H1 (cell line): ENCODE results near the gene HPX.

Experiments used
- EZH2 ChIP-seq: fragments of 200-600 bp; sonication (generic); IDR thresholded peaks from 2 replicates; pipeline ENCODE4 v1.7.1; 2012; ENCODE audit warnings: low read depth, mild to moderate bottlenecking, moderate library complexity, low read length, inconsistent platforms; ENCODE audit not compliant: severe bottlenecking
- JUND ChIP-seq: IDR thresholded peaks from 2 replicates; pipeline ENCODE4 v1.6.1; 2011; ENCODE audit warnings: mild to moderate bottlenecking, improper control_type of control experiment, low read length
- POLR2A ChIP-seq, 2 experiments: IDR thresholded peaks; 1 replicate in 1 of 2; 2 replicates in 1 of 2; pipeline ENCODE4 v1.6.1; 2011; ENCODE audit warnings: low read depth in 2 of 2, low read length in 2 of 2, mild to moderate bottlenecking in 2 of 2; ENCODE audit errors: control extremely low read depth in 1 of 2
- SP1 ChIP-seq: IDR thresholded peaks from 2 replicates; pipeline ENCODE4 v1.6.1; 2011; ENCODE audit warnings: low read depth, low read length
- ZNF274 ChIP-seq: IDR thresholded peaks from 2 replicates; pipeline ENCODE4 v1.7.0; 2012; ENCODE audit warnings: low read length, borderline replicate concordance; ENCODE audit errors: extremely low read depth
- TF ChIP-seq, protein P1 (sequence below), 3 experiments: IDR thresholded peaks; 1 replicate in 2 of 3; 2 replicates in 1 of 3; pipeline versions ENCODE4 v1.5.1 to v1.6.1; 2011; ENCODE audit warnings: low read length in 3 of 3, mild to moderate bottlenecking in 3 of 3, inconsistent platforms in 2 of 3, low read depth in 1 of 3, moderate library complexity in 1 of 3; ENCODE audit not compliant: insufficient read depth in 1 of 3; ENCODE audit errors: control extremely low read depth in 1 of 3

DNA sequence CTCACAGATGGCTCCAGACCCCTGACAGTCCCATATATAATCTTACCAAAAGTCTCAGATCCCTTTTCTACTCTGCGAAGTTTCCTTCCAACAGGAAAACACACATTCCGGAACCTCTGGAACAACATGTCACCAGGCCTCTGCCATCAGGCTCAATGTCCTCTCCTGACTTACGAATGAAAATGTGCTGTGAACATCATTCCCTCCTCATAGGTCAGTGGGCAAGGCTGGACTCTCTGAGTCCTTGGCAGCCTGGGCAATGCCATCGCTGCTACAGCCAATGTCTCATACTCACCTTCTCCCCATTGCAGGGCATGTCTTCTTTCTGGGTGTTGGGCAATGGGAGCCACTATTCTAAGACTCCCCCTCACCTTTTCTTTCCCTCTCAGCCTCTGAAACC lies 1.7 kb upstream of the HPX start:
- TF ChIP-seq EZH2: no peak
- TF ChIP-seq, protein P1, sequence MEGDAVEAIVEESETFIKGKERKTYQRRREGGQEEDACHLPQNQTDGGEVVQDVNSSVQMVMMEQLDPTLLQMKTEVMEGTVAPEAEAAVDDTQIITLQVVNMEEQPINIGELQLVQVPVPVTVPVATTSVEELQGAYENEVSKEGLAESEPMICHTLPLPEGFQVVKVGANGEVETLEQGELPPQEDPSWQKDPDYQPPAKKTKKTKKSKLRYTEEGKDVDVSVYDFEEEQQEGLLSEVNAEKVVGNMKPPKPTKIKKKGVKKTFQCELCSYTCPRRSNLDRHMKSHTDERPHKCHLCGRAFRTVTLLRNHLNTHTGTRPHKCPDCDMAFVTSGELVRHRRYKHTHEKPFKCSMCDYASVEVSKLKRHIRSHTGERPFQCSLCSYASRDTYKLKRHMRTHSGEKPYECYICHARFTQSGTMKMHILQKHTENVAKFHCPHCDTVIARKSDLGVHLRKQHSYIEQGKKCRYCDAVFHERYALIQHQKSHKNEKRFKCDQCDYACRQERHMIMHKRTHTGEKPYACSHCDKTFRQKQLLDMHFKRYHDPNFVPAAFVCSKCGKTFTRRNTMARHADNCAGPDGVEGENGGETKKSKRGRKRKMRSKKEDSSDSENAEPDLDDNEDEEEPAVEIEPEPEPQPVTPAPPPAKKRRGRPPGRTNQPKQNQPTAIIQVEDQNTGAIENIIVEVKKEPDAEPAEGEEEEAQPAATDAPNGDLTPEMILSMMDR (IDR thresholded peaks at IDR 0.05; ENCODE audit: control extremely low read depth in 1 of 3, insufficient read depth in 1 of 3, low read depth in 1 of 3, low read length in 3 of 3): no peak
- TF ChIP-seq POLR2A (IDR thresholded peaks at IDR 0.05; ENCODE audit: control extremely low read depth in 1 of 2, low read depth in 2 of 2, low read length in 2 of 2): no peak
- TF ChIP-seq ZNF274: no peak
- TF ChIP-seq SP1: no peak
- TF ChIP-seq JUND: no peak
